Measurements from ENCODE around the gene PIGU.

PIGU gene

DNA sequence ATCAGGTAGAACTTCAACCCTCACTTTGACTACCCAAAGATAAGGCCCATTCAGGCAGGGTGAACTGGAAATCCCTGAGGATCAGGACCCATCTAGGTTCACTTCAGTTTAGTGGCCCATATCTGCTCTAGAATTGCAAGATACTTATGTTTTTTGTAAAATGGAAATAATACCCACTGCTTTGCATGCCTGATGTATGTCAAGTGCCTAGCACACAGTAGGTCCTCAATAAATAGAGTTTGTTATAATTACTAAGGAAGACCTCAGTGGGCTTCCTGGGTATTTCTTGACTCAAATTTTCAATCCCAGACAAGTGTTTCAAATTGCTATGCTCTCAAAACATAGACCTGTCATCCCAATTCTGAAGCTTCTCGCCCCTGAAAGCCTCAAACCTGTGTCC, 32.5 kb downstream of the PIGU start:
- ChIA-PET POLR2A (ENCODE audit: low non-redundant PET) (no interaction called here), CTCF (no interaction called here)
- H3K27ac ChIP-seq = no peak overlapping the region
- DNase-seq (ENCODE audit: low spot score) = no peak
- TF ChIP-seq, protein P1, sequence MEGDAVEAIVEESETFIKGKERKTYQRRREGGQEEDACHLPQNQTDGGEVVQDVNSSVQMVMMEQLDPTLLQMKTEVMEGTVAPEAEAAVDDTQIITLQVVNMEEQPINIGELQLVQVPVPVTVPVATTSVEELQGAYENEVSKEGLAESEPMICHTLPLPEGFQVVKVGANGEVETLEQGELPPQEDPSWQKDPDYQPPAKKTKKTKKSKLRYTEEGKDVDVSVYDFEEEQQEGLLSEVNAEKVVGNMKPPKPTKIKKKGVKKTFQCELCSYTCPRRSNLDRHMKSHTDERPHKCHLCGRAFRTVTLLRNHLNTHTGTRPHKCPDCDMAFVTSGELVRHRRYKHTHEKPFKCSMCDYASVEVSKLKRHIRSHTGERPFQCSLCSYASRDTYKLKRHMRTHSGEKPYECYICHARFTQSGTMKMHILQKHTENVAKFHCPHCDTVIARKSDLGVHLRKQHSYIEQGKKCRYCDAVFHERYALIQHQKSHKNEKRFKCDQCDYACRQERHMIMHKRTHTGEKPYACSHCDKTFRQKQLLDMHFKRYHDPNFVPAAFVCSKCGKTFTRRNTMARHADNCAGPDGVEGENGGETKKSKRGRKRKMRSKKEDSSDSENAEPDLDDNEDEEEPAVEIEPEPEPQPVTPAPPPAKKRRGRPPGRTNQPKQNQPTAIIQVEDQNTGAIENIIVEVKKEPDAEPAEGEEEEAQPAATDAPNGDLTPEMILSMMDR (conservative IDR thresholded peaks at IDR 0.05; ENCODE audit: low read depth) = no peak

DNA sequence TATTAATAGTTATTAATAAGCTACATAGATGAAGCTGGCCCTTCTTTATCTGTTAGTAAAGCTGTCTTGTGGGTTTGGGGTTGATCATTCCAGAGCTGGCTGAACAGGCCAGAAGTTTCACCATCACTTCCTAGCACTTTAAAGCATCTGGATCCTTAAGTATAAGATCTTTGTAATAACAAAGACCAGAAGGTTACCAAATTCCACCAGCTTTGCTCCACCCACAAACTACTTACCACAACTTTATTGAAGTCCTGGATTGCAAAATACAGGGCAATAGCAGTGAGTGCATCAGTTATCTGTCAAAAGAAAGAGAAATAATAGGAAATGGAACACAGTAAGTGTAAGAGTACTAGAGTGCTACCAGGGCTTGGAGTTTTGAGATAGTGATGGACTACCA, 33.0 kb downstream of the PIGU start:
- POLR2A ChIA-PET (ENCODE audit: low non-redundant PET) = no interaction called here
- H3K27ac ChIP-seq = no peak overlapping the region
- CTCF ChIA-PET = no interaction called here
- DNase-seq (ENCODE audit: low spot score) = no peak
- TF ChIP-seq, protein P1 (conservative IDR thresholded peaks at IDR 0.05; ENCODE audit: low read depth) = no peak

DNA sequence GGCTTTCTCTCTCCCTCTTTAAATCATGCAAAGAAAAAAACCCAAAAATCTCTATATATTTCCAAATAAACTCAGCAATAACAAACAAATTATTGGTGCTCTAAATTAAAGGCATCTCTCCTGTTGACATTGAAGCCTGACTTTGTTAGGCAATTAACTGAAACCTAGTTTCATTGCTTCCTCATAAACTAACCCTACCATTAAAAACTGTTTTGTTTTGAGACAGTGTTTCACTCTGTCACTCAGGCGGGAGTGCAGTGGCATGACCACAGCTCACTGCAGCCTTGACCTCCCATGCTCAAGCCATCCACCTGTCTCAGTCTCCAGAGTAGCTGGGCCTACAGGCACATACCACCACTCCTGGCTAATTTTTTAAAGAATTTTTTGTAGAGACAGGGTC, 34.9 kb downstream of the PIGU start:
- H3K27ac ChIP-seq = no peak overlapping the region
- TF ChIP-seq, protein P1 (conservative IDR thresholded peaks at IDR 0.05; ENCODE audit: low read depth) = no peak
- DNase-seq (ENCODE audit: low spot score) = no peak
- ChIA-PET POLR2A (ENCODE audit: low non-redundant PET) (interaction anchor here (0.6 kb wide), 1 partner anchor 9 kb away, joined by 3 read pairs; no protein-coding TSS in a partner anchor), CTCF (interaction anchor here (0.7 kb wide), 1 partner anchor 16 kb away, joined by 5 read pairs; no protein-coding TSS in a partner anchor)

DNA sequence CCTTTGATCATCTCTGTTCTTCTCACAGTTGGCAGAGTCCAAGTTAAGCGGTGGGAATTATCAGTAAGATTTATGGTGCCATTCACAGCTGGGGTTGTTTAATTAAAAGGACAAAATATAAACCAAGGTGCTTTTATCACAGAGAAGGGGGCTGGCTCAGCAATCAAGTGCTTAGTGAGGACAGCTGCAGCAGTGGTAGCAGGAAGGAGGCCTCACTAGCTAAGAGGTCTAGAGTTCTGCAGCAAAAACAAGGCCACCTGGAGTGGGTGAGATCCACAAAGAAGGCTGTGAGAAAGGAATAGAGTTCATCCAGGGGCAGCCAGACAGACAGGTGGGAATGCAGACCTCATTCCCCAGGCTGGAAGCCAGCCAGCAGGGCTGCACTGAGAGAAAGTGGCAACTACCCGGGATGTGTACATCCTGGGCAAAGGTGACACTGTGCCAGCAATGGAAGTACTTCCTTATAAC, 37.1 kb downstream of the PIGU start:
- H3K27ac ChIP-seq = no peak overlapping the region
- CTCF ChIA-PET = no interaction called here
- TF ChIP-seq, protein P1 (conservative IDR thresholded peaks at IDR 0.05; ENCODE audit: low read depth) = no peak
- POLR2A ChIA-PET (ENCODE audit: low non-redundant PET) = no interaction called here
- DNase-seq (ENCODE audit: low spot score) = no peak

DNA sequence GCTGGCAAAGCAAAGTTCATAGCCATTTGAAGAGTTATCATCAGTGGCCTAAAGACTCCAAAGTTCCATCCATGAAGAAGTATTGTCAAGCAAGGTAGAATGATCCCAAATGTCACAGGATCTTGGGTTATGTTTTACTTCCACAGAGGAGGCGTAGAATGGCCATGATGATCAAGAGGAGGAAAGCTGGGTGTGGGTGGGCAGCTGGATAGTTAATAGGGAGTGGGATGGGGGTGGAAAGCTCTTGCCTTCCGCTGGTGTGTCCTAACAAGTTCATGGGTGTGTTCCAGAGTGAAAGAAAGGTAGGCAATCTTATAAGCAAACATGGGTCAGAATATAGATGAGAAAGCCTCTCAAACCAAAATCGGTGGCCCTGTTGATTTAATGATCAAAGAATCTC, 38.4 kb downstream of the PIGU start:
- no peak for DNase-seq (ENCODE audit: low spot score)
- CTCF ChIA-PET = interaction anchor here (0.6 kb wide), 1 partner anchor 1452 kb away, joined by 3 read pairs; no protein-coding TSS in a partner anchor
- no peak overlapping the region for H3K27ac ChIP-seq
- POLR2A ChIA-PET (ENCODE audit: low non-redundant PET) = no interaction called here
- TF ChIP-seq, protein P1 (conservative IDR thresholded peaks at IDR 0.05; ENCODE audit: low read depth) = no peak

DNA sequence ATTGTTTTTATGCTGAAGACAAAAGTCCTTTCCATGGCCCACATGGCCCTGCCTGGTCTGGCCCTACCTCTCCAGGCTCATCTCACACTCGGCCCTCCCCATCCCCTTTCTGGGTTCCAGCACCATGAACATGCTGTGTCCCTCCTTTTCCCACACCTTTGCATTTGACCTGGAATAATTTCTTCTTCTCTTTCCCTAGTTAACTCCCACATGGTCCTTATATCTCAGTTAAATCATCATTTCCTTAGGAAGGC, 38.9 kb downstream of the PIGU start:
- TF ChIP-seq, protein P1 (conservative IDR thresholded peaks at IDR 0.05; ENCODE audit: low read depth) = no peak
- no peak for DNase-seq (ENCODE audit: low spot score)
- no peak overlapping the region for H3K27ac ChIP-seq
- CTCF ChIA-PET = interaction anchor here (0.6 kb wide), 1 partner anchor 1453 kb away, joined by 3 read pairs; no protein-coding TSS in a partner anchor
- POLR2A ChIA-PET (ENCODE audit: low non-redundant PET) = no interaction called here

All from RWPE1 (cell line).